Measurements from ENCODE around the gene PABPN1. TPM values are rescaled to one million over a fixed set of nuclear protein-coding genes. Genes with fewer than 3 reads are reported as not detected.

The PABPN1 gene
- total and polyA plus RNA-seq, 2 of the 13 experiments (the other 11 are each of a cell fraction or from before 2014, with no cell fraction given), result 233 to 524 TPM

DNA sequence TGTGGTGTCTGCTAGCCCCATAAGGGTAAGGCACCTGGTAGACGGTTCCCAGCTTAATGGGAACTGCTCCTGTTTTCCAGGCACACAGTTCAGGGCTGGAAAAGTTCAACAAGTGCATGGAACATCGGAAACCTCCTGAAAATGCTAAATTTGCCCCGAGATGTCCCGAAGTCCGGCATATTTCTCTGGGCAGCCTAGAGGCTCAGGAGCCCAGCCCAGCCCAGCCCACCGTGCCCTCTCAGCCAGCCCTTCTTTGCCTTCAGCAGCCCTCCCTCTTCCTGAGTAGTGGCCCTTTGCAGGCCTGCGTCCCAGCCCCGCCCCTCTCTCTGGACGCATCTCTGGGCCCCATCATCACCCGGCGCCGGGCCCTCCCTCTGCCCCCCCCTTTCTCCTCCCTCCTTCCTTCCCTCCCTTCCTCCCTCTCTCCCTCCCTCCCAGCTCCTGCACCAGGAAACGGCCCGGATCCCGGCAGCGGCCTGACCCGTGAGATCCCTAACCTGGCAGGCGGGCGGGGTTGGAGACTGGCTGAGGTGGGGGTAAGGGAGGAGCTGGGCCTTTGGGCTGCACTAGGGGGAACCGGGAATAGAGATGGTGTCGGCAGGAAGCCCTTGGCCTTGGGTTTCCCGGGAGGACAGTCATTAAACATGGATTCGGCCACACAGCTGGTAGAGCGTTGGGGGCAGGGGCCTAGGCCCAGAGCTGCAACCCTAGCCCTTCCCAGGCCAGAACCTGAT, 14.7 kb upstream of the PABPN1 start, which contains the start of gene BCL2L2 (continued):
- TF ChIP-seq ZNF768 (CRISPR knock-in tag; IDR thresholded peaks at IDR 0.05) (peak; percentile 80), ZNF331 (CRISPR knock-in tag; IDR thresholded peaks at IDR 0.05) (peak; percentile 86), PITX1 (CRISPR knock-in tag; IDR thresholded peaks at IDR 0.05) (peak; percentile 76; the same call in 1 of the 2 replicates), ZC3H4 (CRISPR knock-in tag; IDR thresholded peaks at IDR 0.05; ENCODE audit: borderline replicate concordance) (no peak; the same call in 1 of the 2 replicates), ZSCAN21 (CRISPR knock-in tag; IDR thresholded peaks at IDR 0.05; ENCODE audit: borderline replicate concordance) (peak; percentile 93), SMC3 (IDR thresholded peaks at IDR 0.05; ENCODE audit: low read length) (peak; percentile 14; the same call in 1 of the 2 replicates), MAF1 (CRISPR knock-in tag; IDR thresholded peaks at IDR 0.05; ENCODE audit: borderline replicate concordance) (no peak; the same call in 1 of the 2 replicates), ZNF580 (CRISPR knock-in tag; IDR thresholded peaks at IDR 0.05; ENCODE audit: borderline replicate concordance, low read depth) (peak; percentile 92), NFATC3 (CRISPR knock-in tag; IDR thresholded peaks at IDR 0.05) (peak; percentile 98), MLLT10 (CRISPR knock-in tag; IDR thresholded peaks at IDR 0.05) (no peak), BRCA1 (CRISPR knock-in tag; IDR thresholded peaks at IDR 0.05) (peak; percentile 92), AHR (CRISPR knock-in tag; IDR thresholded peaks at IDR 0.05) (peak; percentile 82; the same call in 1 of the 2 replicates), ARNT2 (CRISPR knock-in tag; IDR thresholded peaks at IDR 0.05; ENCODE audit: low read depth) (peak; percentile 92), ZBTB25 (CRISPR knock-in tag; IDR thresholded peaks at IDR 0.05) (peak; percentile 94), MXI1 (IDR thresholded peaks at IDR 0.05; ENCODE audit: borderline replicate concordance, low read depth, low read length) (peak; percentile 88; the same call in 1 of the 3 replicates), ZNF607 (CRISPR knock-in tag; IDR thresholded peaks at IDR 0.05; ENCODE audit: borderline replicate concordance) (no peak)
- TF ChIP-seq, protein P1, sequence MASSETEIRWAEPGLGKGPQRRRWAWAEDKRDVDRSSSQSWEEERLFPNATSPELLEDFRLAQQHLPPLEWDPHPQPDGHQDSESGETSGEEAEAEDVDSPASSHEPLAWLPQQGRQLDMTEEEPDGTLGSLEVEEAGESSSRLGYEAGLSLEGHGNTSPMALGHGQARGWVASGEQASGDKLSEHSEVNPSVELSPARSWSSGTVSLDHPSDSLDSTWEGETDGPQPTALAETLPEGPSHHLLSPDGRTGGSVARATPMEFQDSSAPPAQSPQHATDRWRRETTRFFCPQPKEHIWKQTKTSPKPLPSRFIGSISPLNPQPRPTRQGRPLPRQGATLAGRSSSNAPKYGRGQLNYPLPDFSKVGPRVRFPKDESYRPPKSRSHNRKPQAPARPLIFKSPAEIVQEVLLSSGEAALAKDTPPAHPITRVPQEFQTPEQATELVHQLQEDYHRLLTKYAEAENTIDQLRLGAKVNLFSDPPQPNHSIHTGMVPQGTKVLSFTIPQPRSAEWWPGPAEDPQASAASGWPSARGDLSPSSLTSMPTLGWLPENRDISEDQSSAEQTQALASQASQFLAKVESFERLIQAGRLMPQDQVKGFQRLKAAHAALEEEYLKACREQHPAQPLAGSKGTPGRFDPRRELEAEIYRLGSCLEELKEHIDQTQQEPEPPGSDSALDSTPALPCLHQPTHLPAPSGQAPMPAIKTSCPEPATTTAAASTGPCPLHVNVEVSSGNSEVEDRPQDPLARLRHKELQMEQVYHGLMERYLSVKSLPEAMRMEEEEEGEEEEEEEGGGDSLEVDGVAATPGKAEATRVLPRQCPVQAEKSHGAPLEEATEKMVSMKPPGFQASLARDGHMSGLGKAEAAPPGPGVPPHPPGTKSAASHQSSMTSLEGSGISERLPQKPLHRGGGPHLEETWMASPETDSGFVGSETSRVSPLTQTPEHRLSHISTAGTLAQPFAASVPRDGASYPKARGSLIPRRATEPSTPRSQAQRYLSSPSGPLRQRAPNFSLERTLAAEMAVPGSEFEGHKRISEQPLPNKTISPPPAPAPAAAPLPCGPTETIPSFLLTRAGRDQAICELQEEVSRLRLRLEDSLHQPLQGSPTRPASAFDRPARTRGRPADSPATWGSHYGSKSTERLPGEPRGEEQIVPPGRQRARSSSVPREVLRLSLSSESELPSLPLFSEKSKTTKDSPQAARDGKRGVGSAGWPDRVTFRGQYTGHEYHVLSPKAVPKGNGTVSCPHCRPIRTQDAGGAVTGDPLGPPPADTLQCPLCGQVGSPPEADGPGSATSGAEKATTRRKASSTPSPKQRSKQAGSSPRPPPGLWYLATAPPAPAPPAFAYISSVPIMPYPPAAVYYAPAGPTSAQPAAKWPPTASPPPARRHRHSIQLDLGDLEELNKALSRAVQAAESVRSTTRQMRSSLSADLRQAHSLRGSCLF (CRISPR knock-in tag; IDR thresholded peaks at IDR 0.05; ENCODE audit: borderline replicate concordance), result no peak
- TF ChIP-seq, protein P2, sequence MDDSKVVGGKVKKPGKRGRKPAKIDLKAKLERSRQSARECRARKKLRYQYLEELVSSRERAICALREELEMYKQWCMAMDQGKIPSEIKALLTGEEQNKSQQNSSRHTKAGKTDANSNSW (CRISPR knock-in tag; IDR thresholded peaks at IDR 0.05; ENCODE audit: borderline replicate concordance), result peak; percentile 52; the same call in 1 of the 2 replicates
- TF ChIP-seq, protein P3, sequence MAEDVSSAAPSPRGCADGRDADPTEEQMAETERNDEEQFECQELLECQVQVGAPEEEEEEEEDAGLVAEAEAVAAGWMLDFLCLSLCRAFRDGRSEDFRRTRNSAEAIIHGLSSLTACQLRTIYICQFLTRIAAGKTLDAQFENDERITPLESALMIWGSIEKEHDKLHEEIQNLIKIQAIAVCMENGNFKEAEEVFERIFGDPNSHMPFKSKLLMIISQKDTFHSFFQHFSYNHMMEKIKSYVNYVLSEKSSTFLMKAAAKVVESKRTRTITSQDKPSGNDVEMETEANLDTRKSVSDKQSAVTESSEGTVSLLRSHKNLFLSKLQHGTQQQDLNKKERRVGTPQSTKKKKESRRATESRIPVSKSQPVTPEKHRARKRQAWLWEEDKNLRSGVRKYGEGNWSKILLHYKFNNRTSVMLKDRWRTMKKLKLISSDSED (CRISPR knock-in tag; IDR thresholded peaks at IDR 0.05), result no peak
